Activated CD8-positive, alpha-beta memory T cell treated with anti-CD3 and anti-CD28 coated beads for 1 hour (primary cell): ENCODE data around the gene SRSF12.
"Not testable (repeated sequence)": the region's sequence is repeated elsewhere in the genome, so short reads cannot be mapped to it uniquely, and the experiment has no call there.

Source experiments
- DNase-seq, 2 donors: peaks; one replicate each; pipeline ENCODE4 v3.0.0-alpha.2; 2020; ENCODE audit warnings: low read depth in 1 of 2; ENCODE audit errors: extremely low read depth in 1 of 2

The SRSF12 gene

GRCh38 chr6:89073014-89073620, 44.8 kb downstream of the SRSF12 start:
- DNase-seq, result no peak

- no peak for DNase-seq
Measured at GRCh38 chr6:89071036-89071435, 46.8 kb downstream of the SRSF12 start.

GRCh38 chr6:89069536-89070163, 48.2 kb downstream of the SRSF12 start:
- no peak for DNase-seq

GRCh38 chr6:89068695-89069094, 49.2 kb downstream of the SRSF12 start:
- no peak for DNase-seq

GRCh38 chr6:89067796-89068195, 50.1 kb downstream of the SRSF12 start:
- no peak for DNase-seq

GRCh38 chr6:89066940-89067646, 50.8 kb downstream of the SRSF12 start:
- no peak for DNase-seq

GRCh38 chr6:89066121-89066520, 51.8 kb downstream of the SRSF12 start:
- not testable (repeated sequence) for DNase-seq

GRCh38 chr6:89064931-89065330, 52.9 kb downstream of the SRSF12 start:
- not testable (repeated sequence) for DNase-seq

GRCh38 chr6:89063881-89064280, 54.0 kb downstream of the SRSF12 start:
- no peak for DNase-seq

GRCh38 chr6:89059227-89059626, 58.6 kb downstream of the SRSF12 start:
- DNase-seq, result no peak

- DNase-seq, result no peak
Measured at GRCh38 chr6:89058627-89059026, 59.2 kb downstream of the SRSF12 start.

GRCh38 chr6:89057759-89058158, 60.1 kb downstream of the SRSF12 start:
- DNase-seq, result no peak

- no peak for DNase-seq
Measured at GRCh38 chr6:89054208-89054607, 63.7 kb downstream of the SRSF12 start.

GRCh38 chr6:89051676-89052075, 66.2 kb downstream of the SRSF12 start:
- no peak for DNase-seq

- DNase-seq, result no peak
Measured at GRCh38 chr6:89050697-89051096, 67.2 kb downstream of the SRSF12 start.

- DNase-seq, result no peak
Measured at GRCh38 chr6:89050155-89050554, 67.7 kb downstream of the SRSF12 start.

- DNase-seq, result no peak
Measured at GRCh38 chr6:89048985-89049384, 68.9 kb downstream of the SRSF12 start.

- DNase-seq, result no peak
Measured at GRCh38 chr6:89048288-89048923, 69.5 kb downstream of the SRSF12 start.

GRCh38 chr6:89047473-89047872, 70.4 kb downstream of the SRSF12 start:
- no peak for DNase-seq
